ENCODE measurements around the gene FBXL12. TPM values are rescaled to one million over a fixed set of nuclear protein-coding genes. Genes with fewer than 3 reads are reported as not detected.

FBXL12 gene
- total and polyA plus RNA-seq, 2 of the 4 experiments (the other 2 are of a cell fraction): 8.1 to 42.6 TPM

DNA sequence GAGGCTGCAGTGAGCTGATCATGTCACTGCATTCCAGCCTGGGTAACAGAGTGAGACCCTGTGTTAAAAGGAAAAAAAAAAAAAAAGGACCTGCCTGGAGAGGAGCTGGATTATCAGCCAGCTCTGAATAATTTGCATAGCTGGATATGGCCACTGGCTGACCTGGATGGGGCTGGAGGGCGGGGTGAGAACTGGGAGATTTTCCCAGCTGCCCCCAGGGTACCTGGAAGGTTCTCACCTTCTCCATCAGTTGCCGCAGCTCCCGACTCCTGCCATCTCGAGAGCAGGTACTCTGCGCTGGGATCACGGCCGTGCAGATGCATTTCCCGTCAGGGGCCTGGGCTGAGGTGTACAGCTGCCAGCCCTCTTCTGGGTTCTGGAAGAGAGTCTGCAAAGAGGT, 41.5 kb upstream of the FBXL12 start:
- no peak overlapping the region for H3K4me3 ChIP-seq (ENCODE audit: insufficient read depth, low read depth, low read length)
- no CpG with 5 or more reads among the region's 8 CpGs for WGBS, 2 experiments (ENCODE audit: extremely low coverage in 2 of 2, insufficient read length in 1 of 2)
- H3K27me3 ChIP-seq (ENCODE audit: control insufficient read depth, insufficient read depth, low read length): no peaks in the 10 kb centered on the region
- dilution Hi-C loops (cut with HindIII; ENCODE audit: low sequenced_read_pairs, unreplicated experiment): no loop called here
- no peak overlapping the region for H2AK5ac ChIP-seq (ENCODE audit: low read depth, low read length)
- no peak overlapping the region for H2AFZ ChIP-seq (replicated peaks; ENCODE audit: low read length, poor library complexity)
- ChIA-PET POLR2A (ENCODE audit: unreplicated experiment) (no interaction called here), CTCF (no interaction called here)
- 0 out of 2 replicates have a peak, but pooled peaks cover 3% of the 10 kb centered on the region for H3K9me1 ChIP-seq (ENCODE audit: insufficient read depth, low read length)
- H3K56ac ChIP-seq (ENCODE audit: extremely low read depth, insufficient read depth, low read length): no peak overlapping the region
- no peak overlapping the region for H4K91ac ChIP-seq (ENCODE audit: insufficient read depth, low read depth, low read length)
- TF ChIP-seq, protein P1, sequence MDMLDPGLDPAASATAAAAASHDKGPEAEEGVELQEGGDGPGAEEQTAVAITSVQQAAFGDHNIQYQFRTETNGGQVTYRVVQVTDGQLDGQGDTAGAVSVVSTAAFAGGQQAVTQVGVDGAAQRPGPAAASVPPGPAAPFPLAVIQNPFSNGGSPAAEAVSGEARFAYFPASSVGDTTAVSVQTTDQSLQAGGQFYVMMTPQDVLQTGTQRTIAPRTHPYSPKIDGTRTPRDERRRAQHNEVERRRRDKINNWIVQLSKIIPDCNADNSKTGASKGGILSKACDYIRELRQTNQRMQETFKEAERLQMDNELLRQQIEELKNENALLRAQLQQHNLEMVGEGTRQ (IDR thresholded peaks at IDR 0.05; ENCODE audit: low read depth, low read length): no peak
- TF ChIP-seq POLR2A (IDR thresholded peaks at IDR 0.05; ENCODE audit: low read depth, low read length) (no peak), RAD21 (IDR thresholded peaks at IDR 0.05; ENCODE audit: low read length) (no peak), NFE2L2 (IDR thresholded peaks at IDR 0.05; ENCODE audit: low read depth, low read length) (no peak), CEBPB (IDR thresholded peaks at IDR 0.05; ENCODE audit: low read depth, low read length) (no peak), RCOR1 (IDR thresholded peaks at IDR 0.05; ENCODE audit: insufficient replicate concordance, low read length) (no peak), MAZ (IDR thresholded peaks at IDR 0.05; ENCODE audit: borderline replicate concordance, low read depth, low read length) (no peak), SMC3 (IDR thresholded peaks at IDR 0.05; ENCODE audit: low read depth, low read length) (no peak)
- TF ChIP-seq, protein P2, sequence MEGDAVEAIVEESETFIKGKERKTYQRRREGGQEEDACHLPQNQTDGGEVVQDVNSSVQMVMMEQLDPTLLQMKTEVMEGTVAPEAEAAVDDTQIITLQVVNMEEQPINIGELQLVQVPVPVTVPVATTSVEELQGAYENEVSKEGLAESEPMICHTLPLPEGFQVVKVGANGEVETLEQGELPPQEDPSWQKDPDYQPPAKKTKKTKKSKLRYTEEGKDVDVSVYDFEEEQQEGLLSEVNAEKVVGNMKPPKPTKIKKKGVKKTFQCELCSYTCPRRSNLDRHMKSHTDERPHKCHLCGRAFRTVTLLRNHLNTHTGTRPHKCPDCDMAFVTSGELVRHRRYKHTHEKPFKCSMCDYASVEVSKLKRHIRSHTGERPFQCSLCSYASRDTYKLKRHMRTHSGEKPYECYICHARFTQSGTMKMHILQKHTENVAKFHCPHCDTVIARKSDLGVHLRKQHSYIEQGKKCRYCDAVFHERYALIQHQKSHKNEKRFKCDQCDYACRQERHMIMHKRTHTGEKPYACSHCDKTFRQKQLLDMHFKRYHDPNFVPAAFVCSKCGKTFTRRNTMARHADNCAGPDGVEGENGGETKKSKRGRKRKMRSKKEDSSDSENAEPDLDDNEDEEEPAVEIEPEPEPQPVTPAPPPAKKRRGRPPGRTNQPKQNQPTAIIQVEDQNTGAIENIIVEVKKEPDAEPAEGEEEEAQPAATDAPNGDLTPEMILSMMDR (conservative IDR thresholded peaks at IDR 0.05; ENCODE audit: low read depth, low read length): no peak
- TF ChIP-seq, protein P3, sequence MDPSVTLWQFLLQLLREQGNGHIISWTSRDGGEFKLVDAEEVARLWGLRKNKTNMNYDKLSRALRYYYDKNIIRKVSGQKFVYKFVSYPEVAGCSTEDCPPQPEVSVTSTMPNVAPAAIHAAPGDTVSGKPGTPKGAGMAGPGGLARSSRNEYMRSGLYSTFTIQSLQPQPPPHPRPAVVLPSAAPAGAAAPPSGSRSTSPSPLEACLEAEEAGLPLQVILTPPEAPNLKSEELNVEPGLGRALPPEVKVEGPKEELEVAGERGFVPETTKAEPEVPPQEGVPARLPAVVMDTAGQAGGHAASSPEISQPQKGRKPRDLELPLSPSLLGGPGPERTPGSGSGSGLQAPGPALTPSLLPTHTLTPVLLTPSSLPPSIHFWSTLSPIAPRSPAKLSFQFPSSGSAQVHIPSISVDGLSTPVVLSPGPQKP (IDR thresholded peaks at IDR 0.05; ENCODE audit: borderline replicate concordance, low read depth, low read length): no peak
- H2AK9ac ChIP-seq (replicated peaks; ENCODE audit: low read depth, low read length, poor library complexity): no peak overlapping the region
- H3K14ac ChIP-seq (replicated peaks; ENCODE audit: low read depth, low read length): no peak overlapping the region
- peaks cover 5% of the 10 kb centered on the region; the same call in 1 of the 2 replicates for H3K36me3 ChIP-seq (ENCODE audit: control insufficient read depth, insufficient read depth, low read length)
- no peak overlapping the region for H3K18ac ChIP-seq (ENCODE audit: low read depth, low read length)
- H2BK20ac ChIP-seq (ENCODE audit: low read depth, low read length): no peak overlapping the region
- no peak overlapping the region for H3K9ac ChIP-seq (ENCODE audit: low read depth, low read length)
- no peak overlapping the region for H3K23ac ChIP-seq (ENCODE audit: low read depth, low read length)
- H3K4me1 ChIP-seq (ENCODE audit: control insufficient read depth, insufficient read depth, low read length): no peaks in the 10 kb centered on the region
- H2BK15ac ChIP-seq (ENCODE audit: low read depth, low read length): no peak overlapping the region
- intact Hi-C loops (cut with micrococcal nuclease): no loop called here
- ATAC-seq (ENCODE audit: low read depth) (no peak), DNase-seq (no peak)
- H3K79me1 ChIP-seq (ENCODE audit: low read depth in 1 of 2, low read length in 2 of 2): no peaks in the 10 kb centered on the region
- no peak overlapping the region for H2BK120ac ChIP-seq (ENCODE audit: low read depth, low read length)
- no peaks in the 10 kb centered on the region for H4K20me1 ChIP-seq (ENCODE audit: insufficient read depth, low read length)
- H3K4me2 ChIP-seq (ENCODE audit: low read depth, low read length): no peak overlapping the region
- no peak overlapping the region for H3K27ac ChIP-seq (ENCODE audit: insufficient read depth, low read length)
- no peak overlapping the region for H4K5ac ChIP-seq (ENCODE audit: low read depth, low read length)
- BruUV-seq (replicated peaks): no TSS peak
- H4K8ac ChIP-seq (ENCODE audit: low read depth in 2 of 2, low read length in 2 of 2): no peak overlapping the region
- no peak overlapping the region for H2BK5ac ChIP-seq (ENCODE audit: low read depth, low read length, poor library complexity, severe bottlenecking)
- H3K9me3 ChIP-seq (ENCODE audit: control insufficient read depth, insufficient read depth, low read length): no peaks in the 10 kb centered on the region
- no peak overlapping the region for H3K4ac ChIP-seq (ENCODE audit: low read depth, low read length)
- in situ Hi-C loops (cut with MboI; ENCODE audit: low sequenced_read_pairs): no loop called here
